SH-SY5Y (cell line): ENCODE measurements around the gene MAP2.

Source experiments
- GATA2 ChIP-seq: IDR thresholded peaks from 2 replicates; pipeline ENCODE4 v1.6.1; 2011; ENCODE audit warnings: mild to moderate bottlenecking, low read depth, low read length
- GATA3 ChIP-seq: IDR thresholded peaks from 2 replicates; pipeline ENCODE4 v1.6.1; 2011; ENCODE audit warnings: low read depth, mild to moderate bottlenecking, low read length, moderate library complexity

DNA sequence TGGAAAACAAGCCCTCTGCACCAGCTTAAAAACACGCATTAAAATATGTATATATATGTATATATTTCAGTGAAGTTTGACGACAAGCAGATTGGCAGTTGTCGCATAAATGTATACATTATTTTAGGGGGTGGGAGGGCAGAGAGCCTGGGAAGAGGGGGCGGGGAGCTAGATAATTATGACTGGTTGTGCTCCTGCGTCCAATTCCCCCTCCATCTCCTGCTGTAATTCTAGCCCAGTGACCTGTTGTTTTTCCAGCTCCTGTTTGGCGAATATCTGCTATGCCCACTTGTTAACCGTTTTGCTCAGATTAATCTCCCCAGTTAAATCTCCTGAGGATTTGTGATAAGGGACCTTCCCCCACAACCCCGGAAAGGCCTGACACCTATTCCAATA is 348.4 kb downstream of the MAP2 start:
- no peak for TF ChIP-seq GATA3
- peak; percentile 43 for TF ChIP-seq GATA2
